GM18519 (cell line): Measurements from ENCODE around the gene SIX1.

Experiments
- ATAC-seq: cut with Tn5 transposase; IDR thresholded peaks from one replicate; pipeline ENCODE4 v1.9.1; 2021; ENCODE audit warnings: mild to moderate bottlenecking, moderate library complexity; ENCODE audit not compliant: unreplicated experiment, low FRiP score

The SIX1 gene

GRCh38 chr14:60648934-60649874, at the start of gene SIX1:
TSS of gene SIX1 (minus strand) at chr14:60649477. CDS start at chr14:60649189, 288 bp downstream.
- peak; percentile 68 for ATAC-seq

DNA sequence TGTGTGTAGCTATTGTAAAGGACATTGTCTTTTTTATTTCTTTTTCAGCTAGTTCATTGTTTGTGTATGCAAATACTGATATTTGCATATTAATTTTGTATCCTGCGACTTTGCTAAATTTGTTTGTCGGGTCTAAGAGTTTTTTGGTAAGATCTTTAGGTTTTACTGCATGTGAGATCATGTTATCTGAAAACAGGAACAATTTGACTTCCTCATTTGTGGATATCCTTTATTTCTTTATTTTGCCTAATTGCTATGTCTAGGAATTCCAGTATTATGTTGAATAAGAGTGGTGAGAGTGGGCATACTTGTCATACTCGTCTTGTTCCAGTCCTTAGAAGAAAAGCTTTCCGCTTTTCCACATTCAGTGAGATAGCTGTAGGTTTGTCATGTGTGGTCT, 46.0 kb upstream of the SIX1 start:
- no peak for ATAC-seq

GRCh38 chr14:60691383-60692113, 42.3 kb upstream of the SIX1 start:
- no peak for ATAC-seq

DNA sequence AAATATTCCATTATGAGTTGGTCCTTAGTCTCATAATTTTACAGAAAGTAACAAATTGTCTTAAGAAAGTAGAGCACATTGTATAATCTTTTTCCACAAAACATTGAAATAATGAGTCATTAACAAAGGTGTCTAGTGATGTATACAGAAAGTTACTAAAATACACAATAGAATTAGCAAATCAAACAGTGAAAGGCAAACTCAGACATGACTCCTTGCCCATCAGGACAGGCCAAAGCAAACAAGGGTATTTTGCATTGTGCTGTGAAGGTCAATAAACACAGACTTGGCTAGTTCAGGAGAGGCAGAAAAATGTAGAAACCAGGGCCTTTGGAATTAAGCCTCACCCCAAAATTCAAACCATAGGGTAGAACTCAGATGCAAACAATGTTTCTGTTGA, 37.6 kb upstream of the SIX1 start:
- no peak for ATAC-seq

DNA sequence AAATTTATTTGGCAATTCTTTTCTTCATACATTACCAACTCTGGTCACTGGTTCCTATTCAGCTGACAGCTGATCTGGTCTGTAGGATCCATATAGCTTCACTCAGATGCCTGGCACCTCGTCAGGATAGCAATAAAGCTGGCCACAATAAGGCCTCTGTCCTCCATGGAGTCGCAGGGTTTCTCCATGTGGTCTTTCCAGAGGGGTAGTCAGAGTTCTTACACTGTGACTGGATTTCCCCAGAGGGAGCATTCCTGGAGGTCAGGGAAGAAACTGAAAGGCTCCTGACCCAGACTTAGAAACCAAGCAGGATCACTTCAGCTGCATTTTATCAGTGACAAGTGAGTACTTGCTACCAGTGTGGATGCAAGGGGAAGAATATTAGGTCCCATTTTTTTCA, 34.9 kb upstream of the SIX1 start:
- no peak for ATAC-seq

- ATAC-seq = no peak
These were observed 32.0 kb upstream of the SIX1 start for GRCh38 chr14:60681271-60681670.

- ATAC-seq = no peak
These were observed 31.2 kb upstream of the SIX1 start for GRCh38 chr14:60680511-60680910.

DNA sequence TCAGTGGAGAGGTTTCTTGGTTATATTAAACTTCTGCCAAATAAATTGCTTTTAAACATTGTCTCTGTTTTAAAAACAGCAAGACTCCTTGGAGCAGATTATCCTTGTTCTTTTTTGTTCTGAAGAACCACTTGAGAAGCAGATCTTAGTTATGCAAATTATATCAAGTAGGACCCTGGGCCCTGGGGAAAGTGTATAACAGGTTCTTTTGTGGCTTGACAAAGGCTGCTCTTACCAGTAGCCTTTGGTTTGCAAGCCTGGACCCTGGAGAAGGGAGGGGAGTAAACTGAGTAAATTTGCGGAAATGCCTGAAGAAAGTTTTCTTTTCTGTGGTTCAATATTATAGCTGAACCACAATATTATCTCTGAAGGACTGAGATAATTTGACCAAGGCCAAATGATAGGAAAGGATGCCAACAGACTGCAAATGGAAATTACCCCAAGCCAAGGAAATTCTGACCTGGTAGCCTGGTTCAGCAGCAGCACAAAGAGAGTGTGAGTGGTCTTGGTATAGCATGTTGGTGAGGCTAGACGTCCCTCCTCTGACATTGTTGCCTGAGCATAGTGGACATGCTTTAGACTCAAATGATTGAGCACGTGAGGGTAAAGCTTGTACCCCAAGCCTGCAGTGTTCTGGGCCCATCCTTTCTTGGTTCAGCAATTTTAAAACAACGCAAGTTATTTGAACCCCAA, 30.4 kb upstream of the SIX1 start:
- no peak for ATAC-seq

- ATAC-seq = no peak
These were observed 28.4 kb upstream of the SIX1 start for GRCh38 chr14:60677701-60678100.

DNA sequence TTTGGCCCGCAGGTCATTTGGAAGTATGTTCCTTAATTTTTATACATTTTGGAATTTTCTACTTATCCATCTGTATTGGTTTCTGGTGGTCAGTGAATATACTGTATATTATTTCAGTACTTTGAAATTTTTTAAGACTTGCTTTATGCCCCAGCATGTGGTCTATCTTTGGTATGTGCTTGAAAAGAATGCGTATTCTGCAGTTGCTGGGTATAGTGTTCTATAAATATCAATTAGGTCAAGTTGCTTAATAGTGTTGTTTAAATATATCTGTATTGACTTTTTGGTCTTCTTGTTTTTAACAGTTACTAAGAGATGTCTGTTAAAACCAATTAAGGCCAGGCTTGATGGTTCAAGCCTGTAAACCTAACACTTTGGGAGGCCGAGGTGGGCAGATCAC, 21.7 kb upstream of the SIX1 start:
- no peak for ATAC-seq

DNA sequence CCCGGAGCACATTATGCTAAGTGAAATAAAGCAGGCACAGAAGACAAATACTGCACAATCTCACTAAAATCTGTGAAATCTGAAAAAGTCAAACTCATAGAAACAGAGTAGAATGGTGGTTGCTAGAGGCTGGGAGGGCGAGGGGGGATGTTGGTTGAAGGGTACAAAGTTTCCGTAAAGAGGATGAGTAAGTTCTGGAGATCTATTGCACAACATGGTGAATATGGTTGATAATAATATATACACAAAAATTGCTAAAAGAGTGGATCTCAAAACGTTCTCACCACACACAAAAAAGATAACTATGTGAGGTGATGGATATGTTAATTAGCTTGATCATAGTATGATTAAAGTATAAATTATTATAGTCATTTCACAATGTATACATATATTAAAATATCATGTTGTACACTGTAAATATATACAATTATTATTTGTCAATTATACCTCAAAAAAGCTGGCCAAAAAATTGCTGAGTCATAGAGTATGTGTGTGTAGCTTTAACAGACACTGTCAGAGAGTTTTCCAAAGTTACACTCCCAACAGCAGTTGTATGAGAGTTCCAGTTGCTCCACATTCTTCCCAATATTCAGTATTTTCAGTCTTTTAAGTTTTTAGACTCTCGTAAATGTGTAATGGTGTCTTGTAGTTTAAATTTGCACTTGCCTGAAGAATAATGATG, 19.3 kb upstream of the SIX1 start:
- ATAC-seq = no peak

- ATAC-seq = no peak
These were observed 15.9 kb upstream of the SIX1 start for GRCh38 chr14:60665177-60665550.

DNA sequence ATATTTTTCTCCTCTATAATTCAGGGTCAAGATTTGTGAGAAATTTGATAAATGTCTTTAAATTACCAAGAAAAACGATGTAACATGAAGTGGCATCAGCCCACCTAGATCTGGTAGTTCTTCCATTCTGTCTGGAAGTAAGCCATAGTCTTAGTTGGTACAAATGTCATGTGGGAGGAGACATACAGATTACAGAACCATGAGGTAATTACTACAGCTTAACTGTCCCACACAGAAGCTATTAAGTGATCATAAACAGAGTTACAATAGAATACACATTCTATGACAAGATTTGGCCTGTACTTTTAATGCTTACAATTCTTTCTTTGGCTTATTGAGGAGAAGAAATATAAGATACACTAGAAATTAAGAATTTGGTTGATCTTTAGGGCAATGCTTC, 13.7 kb upstream of the SIX1 start:
- ATAC-seq = no peak

DNA sequence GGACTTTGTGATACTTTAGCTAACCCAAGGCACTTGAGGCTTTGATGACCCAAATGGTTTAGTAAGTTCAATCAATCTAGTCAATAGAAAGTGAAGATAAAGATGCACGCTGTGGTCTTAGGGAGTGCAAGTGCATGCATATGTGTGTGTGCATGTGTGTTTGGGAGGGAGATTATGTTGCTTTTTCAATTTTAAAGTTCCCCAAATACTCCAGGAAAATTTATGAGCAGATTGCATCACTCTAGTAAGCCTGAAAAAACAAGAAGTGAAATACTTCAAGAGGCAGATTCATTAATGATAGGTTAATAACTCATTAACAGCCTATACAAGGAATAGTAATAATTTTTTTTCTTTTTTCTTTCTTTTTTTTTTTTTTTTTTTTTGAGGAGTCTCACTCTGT, 12.4 kb upstream of the SIX1 start:
- no peak for ATAC-seq

- ATAC-seq = no peak
These were observed 9.8 kb upstream of the SIX1 start for GRCh38 chr14:60658909-60659585.

DNA sequence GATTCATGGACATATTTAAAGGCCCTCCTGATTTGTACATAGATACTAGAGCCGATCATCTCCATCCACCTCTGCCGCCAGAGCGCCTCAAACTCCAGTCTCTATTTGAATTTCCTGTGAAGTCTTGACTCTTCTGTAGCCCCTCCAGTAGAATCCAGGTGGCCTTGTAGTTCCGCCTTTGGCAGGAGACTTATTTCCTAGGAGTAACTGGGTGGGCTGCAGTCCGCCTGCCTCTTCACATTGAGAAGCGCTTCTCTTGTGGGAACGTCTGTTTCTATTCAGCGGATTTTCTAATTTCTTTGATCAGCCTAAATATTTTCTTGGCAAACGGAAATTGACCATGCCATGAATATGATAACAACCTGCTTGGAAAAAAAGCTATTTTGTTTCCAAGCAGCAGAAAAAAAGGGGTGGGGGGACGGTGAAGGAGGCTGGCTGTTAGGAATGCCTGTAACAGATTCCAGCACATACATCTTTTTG, 9.0 kb upstream of the SIX1 start:
- no peak for ATAC-seq

GRCh38 chr14:60657456-60658210, 8.4 kb upstream of the SIX1 start:
- ATAC-seq = no peak

DNA sequence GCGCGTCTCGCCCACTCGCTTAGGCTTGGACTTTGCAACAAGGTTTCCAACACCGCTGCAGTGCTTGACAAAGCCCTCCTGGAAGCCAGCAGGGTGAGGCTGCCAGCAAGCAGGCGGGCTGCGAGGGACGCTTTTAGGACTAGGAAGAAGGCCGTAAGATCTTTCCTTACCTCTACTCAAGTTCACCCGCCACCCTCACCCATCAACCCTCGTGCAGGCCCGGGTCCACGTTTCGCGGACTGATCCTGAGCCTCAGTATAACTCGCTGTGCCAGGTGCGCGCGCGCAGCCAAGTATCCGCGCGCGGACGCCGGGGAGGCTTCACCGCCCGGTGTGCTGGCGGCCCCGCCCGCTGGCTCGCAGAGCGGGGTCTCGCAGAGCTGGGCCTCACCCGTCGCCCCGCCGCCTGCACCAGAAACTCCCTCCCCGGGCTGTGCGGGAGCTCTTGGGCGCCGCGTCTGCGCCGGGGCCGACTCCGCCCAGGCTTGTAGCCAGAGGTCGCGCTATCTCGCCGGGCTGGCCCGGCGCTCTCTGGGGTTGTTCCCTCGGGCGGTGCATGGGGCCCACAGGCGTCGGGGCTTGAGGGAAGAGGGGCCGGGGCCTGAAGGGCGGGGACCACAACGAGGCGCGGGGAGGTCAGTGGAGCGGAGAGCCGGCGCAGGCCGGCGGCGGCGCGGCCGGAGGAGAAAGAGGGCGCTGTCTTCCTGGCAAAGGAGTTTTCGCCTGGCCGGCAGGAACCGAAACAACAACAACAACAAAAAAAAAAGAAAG, 7.6 kb upstream of the SIX1 start:
- ATAC-seq = peak; percentile 60
